OCI-LY1 (cell line): ENCODE measurements around the gene MATK.

Source experiments
- H2AFZ ChIP-seq: fragments of 200-600 bp; sonication (generic), shearing (Covaris generic); 2 replicates; pipeline ENCODE4 v1.6.0; 2014; ENCODE audit warnings: antibody characterized with exemption, mild to moderate bottlenecking, low read length
- H3F3A ChIP-seq: fragments of 200-600 bp; sonication (generic), shearing (Covaris generic); 2 replicates; pipeline ENCODE4 v1.6.0; 2014; ENCODE audit warnings: mild to moderate bottlenecking, antibody characterized with exemption, low read length, moderate library complexity; ENCODE audit not compliant: insufficient read depth
- H3K27ac ChIP-seq: fragments of 200-600 bp; sonication (generic); 2 replicates; pipeline ENCODE4 v1.5.1; 2014; ENCODE audit warnings: low read length, mixed run types, mild to moderate bottlenecking, low read depth; ENCODE audit not compliant: poor library complexity, severe bottlenecking
- H3K27me3 ChIP-seq: fragments of 200-600 bp; sonication (generic); 2 replicates; pipeline ENCODE4 v1.6.0; 2014; ENCODE audit warnings: antibody characterized with exemption, mild to moderate bottlenecking, low read length, moderate library complexity; ENCODE audit not compliant: insufficient read depth
- H3K36me3 ChIP-seq: fragments of 200-600 bp; sonication (generic); 2 replicates; pipeline ENCODE4 v1.6.1; 2014; ENCODE audit warnings: mild to moderate bottlenecking, antibody characterized with exemption, low read length, moderate library complexity, mixed read lengths; ENCODE audit not compliant: insufficient read depth
- H3K4me1 ChIP-seq: fragments of 200-600 bp; sonication (generic); 2 replicates; pipeline ENCODE4 v1.5.1; 2014; ENCODE audit warnings: mild to moderate bottlenecking, low read length, moderate library complexity; ENCODE audit not compliant: insufficient read depth, severe bottlenecking
- H3K4me2 ChIP-seq: fragments of 200-600 bp; sonication (generic), shearing (Covaris generic); 2 replicates; pipeline ENCODE4 v1.6.1; 2014; ENCODE audit warnings: low read length
- H3K4me3 ChIP-seq: fragments of 200-600 bp; sonication (generic); 2 replicates; pipeline ENCODE4 v1.5.1; 2014; ENCODE audit warnings: low read length, low read depth, mild to moderate bottlenecking, mixed read lengths; ENCODE audit not compliant: poor library complexity, severe bottlenecking
- H3K79me2 ChIP-seq: fragments of 200-600 bp; shearing (Covaris generic); 2 replicates; pipeline ENCODE4 v1.6.1; 2016; ENCODE audit warnings: mixed run types, low read length, mixed read lengths; ENCODE audit not compliant: insufficient read depth
- H3K9ac ChIP-seq: fragments of 200-600 bp; sonication (generic), shearing (Covaris generic); 2 replicates; pipeline ENCODE4 v1.6.1; 2014; ENCODE audit warnings: mild to moderate bottlenecking, low read length, mixed read lengths
- H3K9me2 ChIP-seq: fragments of 200-600 bp; sonication (generic), shearing (Covaris generic); 2 replicates; pipeline ENCODE4 v1.6.1; 2014; ENCODE audit warnings: low read depth, mild to moderate bottlenecking, low read length, mixed read lengths
- H3K9me3 ChIP-seq: fragments of 200-600 bp; shearing (Covaris generic); 2 replicates; pipeline ENCODE4 v1.6.1; 2014; ENCODE audit warnings: low read length, mixed read lengths
- H4K20me1 ChIP-seq: fragments of 200-600 bp; sonication (generic), shearing (Covaris generic); 2 replicates; pipeline ENCODE4 v1.6.0; 2016; ENCODE audit warnings: mild to moderate bottlenecking, low read length; ENCODE audit not compliant: insufficient read depth
- CTCF ChIP-seq: fragments of 200-600 bp; sonication (generic), shearing (Covaris generic); IDR thresholded peaks from 2 replicates; pipeline ENCODE4 v1.5.1; 2017; ENCODE audit warnings: mild to moderate bottlenecking, antibody characterized with exemption, low read length, moderate library complexity, mixed read lengths
- EZH2 ChIP-seq: fragments of 200-600 bp; sonication (generic), shearing (Covaris generic); IDR thresholded peaks from 2 replicates; pipeline ENCODE4 v1.8.0; 2017; ENCODE audit warnings: borderline replicate concordance, mixed run types, mild to moderate bottlenecking, antibody characterized with exemption, low read length, moderate library complexity, mixed read lengths

MATK gene

DNA sequence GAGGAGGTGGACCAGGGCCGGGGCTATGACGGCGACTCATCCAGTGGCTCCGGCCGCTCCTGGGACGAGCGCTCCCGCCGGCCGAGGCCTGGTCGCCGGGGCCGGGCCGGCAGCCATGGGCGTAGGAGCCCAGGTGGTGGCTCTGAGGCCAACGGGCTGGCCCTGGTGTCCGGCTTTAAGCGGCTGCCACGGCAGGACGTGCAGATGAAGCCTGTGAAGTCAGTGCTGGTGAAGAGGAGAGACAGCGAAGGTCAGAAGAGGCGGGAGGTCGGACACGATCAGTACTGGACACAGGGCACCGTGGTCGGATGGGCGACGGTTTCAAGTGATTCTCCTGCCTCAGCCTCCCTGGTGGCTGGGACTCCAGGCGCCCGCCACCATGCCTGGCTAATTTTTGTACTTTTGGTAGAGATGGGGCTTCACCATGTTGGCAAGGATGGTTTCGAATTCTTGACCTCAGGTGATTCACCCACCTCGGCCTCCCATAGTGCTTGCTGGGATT lies 55.7 kb downstream of the MATK start:
- TF ChIP-seq EZH2 (no peak), CTCF (no peak)
- Histone ChIP-seq H3K9me2 (no peaks in the 10 kb centered on the region), H3F3A (no peaks in the 10 kb centered on the region), H3K36me3 (no peaks in the 10 kb centered on the region), H3K4me2 (no peak overlapping the region), H3K9me3 (no peaks in the 10 kb centered on the region), H3K27me3 (peaks cover 8% of the 10 kb centered on the region), H2AFZ (no peak overlapping the region), H3K4me3 (no peak overlapping the region), H4K20me1 (no peaks in the 10 kb centered on the region), H3K9ac (no peak overlapping the region), H3K79me2 (no peaks in the 10 kb centered on the region), H3K27ac (no peak overlapping the region), H3K4me1 (no peaks in the 10 kb centered on the region)
